ENCODE measurements around the gene GRK6.
A peak's percentile ranks its signal among the peaks of the same experiment; 100 is the strongest.

- TF ChIP-seq CTCF (conservative IDR thresholded peaks at IDR 0.05; ENCODE audit: low read depth, low read length) (no peak), MXI1 (IDR thresholded peaks at IDR 0.05; ENCODE audit: borderline replicate concordance, low read depth, low read length) (no peak), USF2 (IDR thresholded peaks at IDR 0.05; ENCODE audit: low read depth, low read length) (no peak), BHLHE40 (IDR thresholded peaks at IDR 0.05; ENCODE audit: low read depth, low read length) (no peak), RFX5 (IDR thresholded peaks at IDR 0.05; ENCODE audit: low read depth, low read length) (no peak), RCOR1 (IDR thresholded peaks at IDR 0.05; ENCODE audit: insufficient replicate concordance, low read length) (no peak), POLR2A (IDR thresholded peaks at IDR 0.05; ENCODE audit: low read depth, low read length) (0 out of 2 replicates have a peak, but pooled peaks have one; percentile 41)
Measured at GRCh38 chr5:177482359-177482795, 55.9 kb downstream of the GRK6 start.
